HEK293 (cell line): ENCODE data around the gene ZNF684.

Source experiments
- MZF1 ChIP-seq: fragments of 450-650 bp; formaldehyde crosslinking; IDR thresholded peaks from 2 replicates; pipeline ENCODE4 v1.5.1; 2017; ENCODE audit warnings: missing biosample characterization, missing genetic modification characterization, borderline replicate concordance
- REPIN1 ChIP-seq: fragments of 450-650 bp; formaldehyde crosslinking; IDR thresholded peaks from 2 replicates; pipeline ENCODE4 v1.5.1; 2017; ENCODE audit warnings: missing biosample characterization, missing genetic modification characterization, low read depth
- SCRT2 ChIP-seq: fragments of 450-650 bp; formaldehyde crosslinking; IDR thresholded peaks from 2 replicates; pipeline ENCODE4 v1.5.1; 2016; ENCODE audit warnings: missing biosample characterization, missing genetic modification characterization
- YY1 ChIP-seq: fragments of 450-650 bp; formaldehyde crosslinking; IDR thresholded peaks from 2 replicates; pipeline ENCODE4 v1.5.1; 2018; ENCODE audit warnings: missing biosample characterization, missing genetic modification characterization
- ZNF121 ChIP-seq: fragments of 450-650 bp; formaldehyde crosslinking; IDR thresholded peaks from 2 replicates; pipeline ENCODE4 v1.5.1; 2016; ENCODE audit warnings: missing biosample characterization, missing genetic modification characterization
- ZNF133 ChIP-seq: fragments of 450-650 bp; formaldehyde crosslinking; IDR thresholded peaks from 2 replicates; pipeline ENCODE4 v1.5.1; 2016; ENCODE audit warnings: missing biosample characterization, missing genetic modification characterization
- ZNF610 ChIP-seq: fragments of 450-650 bp; formaldehyde crosslinking; IDR thresholded peaks from 2 replicates; pipeline ENCODE4 v1.5.1; 2016; ENCODE audit warnings: missing biosample characterization, missing genetic modification characterization, borderline replicate concordance
- ZNF830 ChIP-seq: fragments of 450-650 bp; IDR thresholded peaks from 2 replicates; pipeline ENCODE4 v1.5.0; 2018; ENCODE audit warnings: missing biosample characterization, missing genetic modification characterization, low read depth, mild to moderate bottlenecking, moderate library complexity
- TF ChIP-seq, protein P1 (sequence below): fragments of 450-650 bp; formaldehyde crosslinking; IDR thresholded peaks from 2 replicates; pipeline ENCODE4 v1.5.1; 2016; ENCODE audit warnings: missing biosample characterization, missing genetic modification characterization
- TF ChIP-seq, protein P2 (sequence below): fragments of 450-650 bp; formaldehyde crosslinking; conservative IDR thresholded peaks from 2 replicates; pipeline ENCODE4 v1.5.1; 2016; ENCODE audit warnings: low read depth, missing biosample characterization, missing genetic modification characterization
- TF ChIP-seq, protein P3 (sequence below): IDR thresholded peaks from 2 replicates; pipeline ENCODE4 v1.6.1; 2011; ENCODE audit warnings: mild to moderate bottlenecking, low read depth, low read length, borderline replicate concordance

DNA sequence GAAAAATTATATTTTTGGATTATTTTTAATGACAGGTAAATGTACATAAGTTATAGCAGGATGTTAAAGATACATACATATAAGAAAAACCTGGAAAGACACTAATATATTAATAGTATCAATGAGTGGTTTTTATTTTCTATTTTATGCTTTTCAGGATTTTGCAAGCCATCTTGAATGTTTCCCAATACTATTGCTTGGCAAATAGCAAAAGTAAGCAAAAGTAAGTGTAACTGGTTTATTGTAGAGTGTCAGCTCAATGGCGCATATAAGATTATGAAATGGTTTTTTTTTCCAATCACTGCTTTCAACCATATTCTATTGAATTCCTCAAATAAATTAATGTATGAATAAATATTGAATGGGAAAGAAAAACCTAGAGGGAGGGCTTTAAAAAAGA is 36.4 kb downstream of the ZNF684 start:
- TF ChIP-seq, protein P1, sequence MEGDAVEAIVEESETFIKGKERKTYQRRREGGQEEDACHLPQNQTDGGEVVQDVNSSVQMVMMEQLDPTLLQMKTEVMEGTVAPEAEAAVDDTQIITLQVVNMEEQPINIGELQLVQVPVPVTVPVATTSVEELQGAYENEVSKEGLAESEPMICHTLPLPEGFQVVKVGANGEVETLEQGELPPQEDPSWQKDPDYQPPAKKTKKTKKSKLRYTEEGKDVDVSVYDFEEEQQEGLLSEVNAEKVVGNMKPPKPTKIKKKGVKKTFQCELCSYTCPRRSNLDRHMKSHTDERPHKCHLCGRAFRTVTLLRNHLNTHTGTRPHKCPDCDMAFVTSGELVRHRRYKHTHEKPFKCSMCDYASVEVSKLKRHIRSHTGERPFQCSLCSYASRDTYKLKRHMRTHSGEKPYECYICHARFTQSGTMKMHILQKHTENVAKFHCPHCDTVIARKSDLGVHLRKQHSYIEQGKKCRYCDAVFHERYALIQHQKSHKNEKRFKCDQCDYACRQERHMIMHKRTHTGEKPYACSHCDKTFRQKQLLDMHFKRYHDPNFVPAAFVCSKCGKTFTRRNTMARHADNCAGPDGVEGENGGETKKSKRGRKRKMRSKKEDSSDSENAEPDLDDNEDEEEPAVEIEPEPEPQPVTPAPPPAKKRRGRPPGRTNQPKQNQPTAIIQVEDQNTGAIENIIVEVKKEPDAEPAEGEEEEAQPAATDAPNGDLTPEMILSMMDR = no peak
- TF ChIP-seq ZNF610 = no peak
- TF ChIP-seq SCRT2 = no peak
- TF ChIP-seq REPIN1 = no peak
- TF ChIP-seq, protein P2, sequence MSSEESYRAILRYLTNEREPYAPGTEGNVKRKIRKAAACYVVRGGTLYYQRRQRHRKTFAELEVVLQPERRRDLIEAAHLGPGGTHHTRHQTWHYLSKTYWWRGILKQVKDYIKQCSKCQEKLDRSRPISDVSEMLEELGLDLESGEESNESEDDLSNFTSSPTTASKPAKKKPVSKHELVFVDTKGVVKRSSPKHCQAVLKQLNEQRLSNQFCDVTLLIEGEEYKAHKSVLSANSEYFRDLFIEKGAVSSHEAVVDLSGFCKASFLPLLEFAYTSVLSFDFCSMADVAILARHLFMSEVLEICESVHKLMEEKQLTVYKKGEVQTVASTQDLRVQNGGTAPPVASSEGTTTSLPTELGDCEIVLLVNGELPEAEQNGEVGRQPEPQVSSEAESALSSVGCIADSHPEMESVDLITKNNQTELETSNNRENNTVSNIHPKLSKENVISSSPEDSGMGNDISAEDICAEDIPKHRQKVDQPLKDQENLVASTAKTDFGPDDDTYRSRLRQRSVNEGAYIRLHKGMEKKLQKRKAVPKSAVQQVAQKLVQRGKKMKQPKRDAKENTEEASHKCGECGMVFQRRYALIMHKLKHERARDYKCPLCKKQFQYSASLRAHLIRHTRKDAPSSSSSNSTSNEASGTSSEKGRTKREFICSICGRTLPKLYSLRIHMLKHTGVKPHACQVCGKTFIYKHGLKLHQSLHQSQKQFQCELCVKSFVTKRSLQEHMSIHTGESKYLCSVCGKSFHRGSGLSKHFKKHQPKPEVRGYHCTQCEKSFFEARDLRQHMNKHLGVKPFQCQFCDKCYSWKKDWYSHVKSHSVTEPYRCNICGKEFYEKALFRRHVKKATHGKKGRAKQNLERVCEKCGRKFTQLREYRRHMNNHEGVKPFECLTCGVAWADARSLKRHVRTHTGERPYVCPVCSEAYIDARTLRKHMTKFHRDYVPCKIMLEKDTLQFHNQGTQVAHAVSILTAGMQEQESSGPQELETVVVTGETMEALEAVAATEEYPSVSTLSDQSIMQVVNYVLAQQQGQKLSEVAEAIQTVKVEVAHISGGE = no peak
- no peak for TF ChIP-seq YY1 (tag by site-specific recombination)
- no peak for TF ChIP-seq MZF1 (tag by site-specific recombination)
- TF ChIP-seq, protein P3, sequence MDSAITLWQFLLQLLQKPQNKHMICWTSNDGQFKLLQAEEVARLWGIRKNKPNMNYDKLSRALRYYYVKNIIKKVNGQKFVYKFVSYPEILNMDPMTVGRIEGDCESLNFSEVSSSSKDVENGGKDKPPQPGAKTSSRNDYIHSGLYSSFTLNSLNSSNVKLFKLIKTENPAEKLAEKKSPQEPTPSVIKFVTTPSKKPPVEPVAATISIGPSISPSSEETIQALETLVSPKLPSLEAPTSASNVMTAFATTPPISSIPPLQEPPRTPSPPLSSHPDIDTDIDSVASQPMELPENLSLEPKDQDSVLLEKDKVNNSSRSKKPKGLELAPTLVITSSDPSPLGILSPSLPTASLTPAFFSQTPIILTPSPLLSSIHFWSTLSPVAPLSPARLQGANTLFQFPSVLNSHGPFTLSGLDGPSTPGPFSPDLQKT = no peak
- no peak for TF ChIP-seq ZNF133
- TF ChIP-seq ZNF830 (tag by site-specific recombination) = no peak
- TF ChIP-seq ZNF121 = no peak
